H1 (cell line): ENCODE data around the gene ANXA9. TPM values are rescaled to one million over a fixed set of nuclear protein-coding genes. Genes with fewer than 3 reads are reported as not detected.

Source experiments
- FOSL1 ChIP-seq: IDR thresholded peaks from 2 replicates; pipeline ENCODE4 v1.6.1; 2011; ENCODE audit warnings: mild to moderate bottlenecking, low read depth, low read length, moderate library complexity; ENCODE audit not compliant: insufficient read depth
- GTF2F1 ChIP-seq: IDR thresholded peaks from 2 replicates; pipeline ENCODE4 v1.6.1; 2012; ENCODE audit warnings: low read depth, low read length, improper control_type of control experiment, borderline replicate concordance
- KDM4A ChIP-seq: IDR thresholded peaks from one replicate; pipeline ENCODE4 v1.7.1; 2012; ENCODE audit warnings: low read depth, mild to moderate bottlenecking, moderate library complexity, low read length, inconsistent platforms; ENCODE audit not compliant: severe bottlenecking
- PHF8 ChIP-seq: fragments of 200-600 bp; sonication (generic); conservative IDR thresholded peaks from 2 replicates; pipeline ENCODE4 v1.7.1; 2012; ENCODE audit warnings: low read depth, mild to moderate bottlenecking, inconsistent platforms, low read length, moderate library complexity
- RAD21 ChIP-seq, 2 experiments: IDR thresholded peaks in 1 of 2; conservative IDR thresholded peaks in 1 of 2; 2 replicates each; pipeline ENCODE4 v1.6.1; 2011; ENCODE audit warnings: low read depth in 2 of 2, low read length in 2 of 2, improper control_type of control experiment in 1 of 2, inconsistent platforms in 1 of 2, mild to moderate bottlenecking in 1 of 2, moderate library complexity in 1 of 2
- RFX5 ChIP-seq: IDR thresholded peaks from 2 replicates; pipeline ENCODE4 v1.6.1; 2011; ENCODE audit warnings: low read depth, low read length, improper control_type of control experiment, borderline replicate concordance
- SP1 ChIP-seq: IDR thresholded peaks from 2 replicates; pipeline ENCODE4 v1.6.1; 2011; ENCODE audit warnings: low read depth, low read length
- TAF1 ChIP-seq: IDR thresholded peaks from 2 replicates; pipeline ENCODE4 v1.6.1; 2011; ENCODE audit warnings: mild to moderate bottlenecking, low read depth, low read length
- polyA plus RNA-seq, 7 experiments: library from polyadenylated mRNA; depleted of rRNA in 3 of 7; stranded (reverse) in 5 of 7; unstranded in 2 of 7; fragments of >200 nt in 5 of 7; fragments of 200-250 nt in 2 of 7; gene quantifications; 1 replicate in 5 of 7; 2 replicates in 1 of 7; 4 replicates in 1 of 7; pipeline versions ENCODE4 v1.2.1 to v1.2.3, GENCODE V29; 2011 to 2013; ENCODE audit warnings: missing spikeins in 2 of 7, mixed read lengths in 2 of 7
- total RNA-seq: library from RNA; stranded (reverse); fragmentation: NEBNext Ultra II Directional; extraction: Animal tissue kit (Norgen Biotek cat#: 25700); gene quantifications from 2 replicates; pipeline ENCODE4 v1.2.1, GENCODE V29; 2021
- TF ChIP-seq, protein P1 (sequence below): fragments of 300-600 bp; sonication (generic); IDR thresholded peaks from 2 replicates; pipeline ENCODE4 v1.7.1; 2012; ENCODE audit warnings: low read length, moderate library complexity, mild to moderate bottlenecking, inconsistent platforms; ENCODE audit not compliant: insufficient replicate concordance

Gene ANXA9
- total and polyA plus RNA-seq, 2 of the 8 experiments (the other 6 are each of a cell fraction or from before 2014, with no cell fraction given): 1.8 to 3.5 TPM

DNA sequence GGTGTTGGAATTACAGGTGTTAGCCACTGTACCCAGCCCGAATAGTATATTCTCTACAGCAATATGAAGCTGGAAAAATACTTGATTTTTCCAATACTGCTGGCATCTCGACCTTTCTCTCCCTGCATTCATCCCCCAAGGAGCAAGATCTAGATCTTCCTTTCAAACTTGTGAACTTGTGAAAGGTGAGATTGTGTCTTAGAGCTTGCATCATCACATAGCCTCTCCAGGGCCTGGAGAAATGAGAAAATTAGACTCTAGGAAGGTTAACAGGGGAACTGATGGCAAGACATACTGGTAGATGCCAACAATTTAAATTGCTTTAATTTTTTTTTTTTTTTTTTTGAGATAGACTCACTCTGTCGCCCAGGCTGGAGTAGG, 28.2 kb downstream of the ANXA9 start (continued):
- TF ChIP-seq, protein P1, sequence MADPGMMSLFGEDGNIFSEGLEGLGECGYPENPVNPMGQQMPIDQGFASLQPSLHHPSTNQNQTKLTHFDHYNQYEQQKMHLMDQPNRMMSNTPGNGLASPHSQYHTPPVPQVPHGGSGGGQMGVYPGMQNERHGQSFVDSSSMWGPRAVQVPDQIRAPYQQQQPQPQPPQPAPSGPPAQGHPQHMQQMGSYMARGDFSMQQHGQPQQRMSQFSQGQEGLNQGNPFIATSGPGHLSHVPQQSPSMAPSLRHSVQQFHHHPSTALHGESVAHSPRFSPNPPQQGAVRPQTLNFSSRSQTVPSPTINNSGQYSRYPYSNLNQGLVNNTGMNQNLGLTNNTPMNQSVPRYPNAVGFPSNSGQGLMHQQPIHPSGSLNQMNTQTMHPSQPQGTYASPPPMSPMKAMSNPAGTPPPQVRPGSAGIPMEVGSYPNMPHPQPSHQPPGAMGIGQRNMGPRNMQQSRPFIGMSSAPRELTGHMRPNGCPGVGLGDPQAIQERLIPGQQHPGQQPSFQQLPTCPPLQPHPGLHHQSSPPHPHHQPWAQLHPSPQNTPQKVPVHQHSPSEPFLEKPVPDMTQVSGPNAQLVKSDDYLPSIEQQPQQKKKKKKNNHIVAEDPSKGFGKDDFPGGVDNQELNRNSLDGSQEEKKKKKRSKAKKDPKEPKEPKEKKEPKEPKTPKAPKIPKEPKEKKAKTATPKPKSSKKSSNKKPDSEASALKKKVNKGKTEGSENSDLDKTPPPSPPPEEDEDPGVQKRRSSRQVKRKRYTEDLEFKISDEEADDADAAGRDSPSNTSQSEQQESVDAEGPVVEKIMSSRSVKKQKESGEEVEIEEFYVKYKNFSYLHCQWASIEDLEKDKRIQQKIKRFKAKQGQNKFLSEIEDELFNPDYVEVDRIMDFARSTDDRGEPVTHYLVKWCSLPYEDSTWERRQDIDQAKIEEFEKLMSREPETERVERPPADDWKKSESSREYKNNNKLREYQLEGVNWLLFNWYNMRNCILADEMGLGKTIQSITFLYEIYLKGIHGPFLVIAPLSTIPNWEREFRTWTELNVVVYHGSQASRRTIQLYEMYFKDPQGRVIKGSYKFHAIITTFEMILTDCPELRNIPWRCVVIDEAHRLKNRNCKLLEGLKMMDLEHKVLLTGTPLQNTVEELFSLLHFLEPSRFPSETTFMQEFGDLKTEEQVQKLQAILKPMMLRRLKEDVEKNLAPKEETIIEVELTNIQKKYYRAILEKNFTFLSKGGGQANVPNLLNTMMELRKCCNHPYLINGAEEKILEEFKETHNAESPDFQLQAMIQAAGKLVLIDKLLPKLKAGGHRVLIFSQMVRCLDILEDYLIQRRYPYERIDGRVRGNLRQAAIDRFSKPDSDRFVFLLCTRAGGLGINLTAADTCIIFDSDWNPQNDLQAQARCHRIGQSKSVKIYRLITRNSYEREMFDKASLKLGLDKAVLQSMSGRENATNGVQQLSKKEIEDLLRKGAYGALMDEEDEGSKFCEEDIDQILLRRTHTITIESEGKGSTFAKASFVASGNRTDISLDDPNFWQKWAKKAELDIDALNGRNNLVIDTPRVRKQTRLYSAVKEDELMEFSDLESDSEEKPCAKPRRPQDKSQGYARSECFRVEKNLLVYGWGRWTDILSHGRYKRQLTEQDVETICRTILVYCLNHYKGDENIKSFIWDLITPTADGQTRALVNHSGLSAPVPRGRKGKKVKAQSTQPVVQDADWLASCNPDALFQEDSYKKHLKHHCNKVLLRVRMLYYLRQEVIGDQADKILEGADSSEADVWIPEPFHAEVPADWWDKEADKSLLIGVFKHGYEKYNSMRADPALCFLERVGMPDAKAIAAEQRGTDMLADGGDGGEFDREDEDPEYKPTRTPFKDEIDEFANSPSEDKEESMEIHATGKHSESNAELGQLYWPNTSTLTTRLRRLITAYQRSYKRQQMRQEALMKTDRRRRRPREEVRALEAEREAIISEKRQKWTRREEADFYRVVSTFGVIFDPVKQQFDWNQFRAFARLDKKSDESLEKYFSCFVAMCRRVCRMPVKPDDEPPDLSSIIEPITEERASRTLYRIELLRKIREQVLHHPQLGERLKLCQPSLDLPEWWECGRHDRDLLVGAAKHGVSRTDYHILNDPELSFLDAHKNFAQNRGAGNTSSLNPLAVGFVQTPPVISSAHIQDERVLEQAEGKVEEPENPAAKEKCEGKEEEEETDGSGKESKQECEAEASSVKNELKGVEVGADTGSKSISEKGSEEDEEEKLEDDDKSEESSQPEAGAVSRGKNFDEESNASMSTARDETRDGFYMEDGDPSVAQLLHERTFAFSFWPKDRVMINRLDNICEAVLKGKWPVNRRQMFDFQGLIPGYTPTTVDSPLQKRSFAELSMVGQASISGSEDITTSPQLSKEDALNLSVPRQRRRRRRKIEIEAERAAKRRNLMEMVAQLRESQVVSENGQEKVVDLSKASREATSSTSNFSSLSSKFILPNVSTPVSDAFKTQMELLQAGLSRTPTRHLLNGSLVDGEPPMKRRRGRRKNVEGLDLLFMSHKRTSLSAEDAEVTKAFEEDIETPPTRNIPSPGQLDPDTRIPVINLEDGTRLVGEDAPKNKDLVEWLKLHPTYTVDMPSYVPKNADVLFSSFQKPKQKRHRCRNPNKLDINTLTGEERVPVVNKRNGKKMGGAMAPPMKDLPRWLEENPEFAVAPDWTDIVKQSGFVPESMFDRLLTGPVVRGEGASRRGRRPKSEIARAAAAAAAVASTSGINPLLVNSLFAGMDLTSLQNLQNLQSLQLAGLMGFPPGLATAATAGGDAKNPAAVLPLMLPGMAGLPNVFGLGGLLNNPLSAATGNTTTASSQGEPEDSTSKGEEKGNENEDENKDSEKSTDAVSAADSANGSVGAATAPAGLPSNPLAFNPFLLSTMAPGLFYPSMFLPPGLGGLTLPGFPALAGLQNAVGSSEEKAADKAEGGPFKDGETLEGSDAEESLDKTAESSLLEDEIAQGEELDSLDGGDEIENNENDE: no peak
- TF ChIP-seq FOSL1 (no peak), RAD21 (IDR thresholded peaks at IDR 0.05 in 1 of 2, conservative IDR thresholded peaks at IDR 0.05 in 1 of 2; ENCODE audit: low read depth in 2 of 2, low read length in 2 of 2) (no peak), RFX5 (no peak), PHF8 (no peak), GTF2F1 (no peak), SP1 (no peak), TAF1 (no peak), KDM4A (no peak)
